KBM-7 (cell line): ENCODE measurements around the gene AEBP1.

Experiments used
- DNase-seq: peaks from one replicate; pipeline ENCODE4 v3.0.0-alpha.2; 2015
- in situ Hi-C: fragments of 300-500 bp; cut with MboI; formaldehyde crosslinking; loops from 2 replicates; pipeline ENCODE4 v1.14.3; 2020; ENCODE audit warnings: low sequenced_read_pairs, low pct_unique_long_range_greater_than_20kb, mixed read lengths

AEBP1 gene

GRCh38 chr7:44149571-44150465 lies 45.7 kb downstream of the AEBP1 start:
- DNase-seq: no peak

GRCh38 chr7:44150466-44150832 lies 46.3 kb downstream of the AEBP1 start:
- in situ Hi-C loops: no loop called here

More at GRCh38 chr7:44149571-44150465, 45.7 kb downstream of the AEBP1 start:
- in situ Hi-C loops: no loop called here

GRCh38 chr7:44150966-44151941 lies 47.1 kb downstream of the AEBP1 start:
- no peak for DNase-seq
- in situ Hi-C loops: no loop called here

More at GRCh38 chr7:44150466-44150832, 46.3 kb downstream of the AEBP1 start:
- DNase-seq: no peak

GRCh38 chr7:44151956-44152355 lies 47.8 kb downstream of the AEBP1 start:
- DNase-seq: no peak
- in situ Hi-C loops: no loop called here

GRCh38 chr7:44152971-44153947 lies 49.1 kb downstream of the AEBP1 start:
- in situ Hi-C loops: no loop called here
- DNase-seq: no peak

- no peak for DNase-seq
Observed at GRCh38 chr7:44153948-44154335, 49.8 kb downstream of the AEBP1 start.

GRCh38 chr7:44154703-44155102 lies 50.6 kb downstream of the AEBP1 start:
- DNase-seq: no peak
- in situ Hi-C loops: no loop called here

More at GRCh38 chr7:44153948-44154335, 49.8 kb downstream of the AEBP1 start:
- in situ Hi-C loops: no loop called here

GRCh38 chr7:44155191-44156185 lies 51.3 kb downstream of the AEBP1 start:
- no peak for DNase-seq
- in situ Hi-C loops: no loop called here

- DNase-seq: no peak
- in situ Hi-C loops: no loop called here
Observed at GRCh38 chr7:44156453-44157010, 52.4 kb downstream of the AEBP1 start.

GRCh38 chr7:44157116-44158080 lies 53.3 kb downstream of the AEBP1 start:
- no peak for DNase-seq
- in situ Hi-C loops: no loop called here

- no peak for DNase-seq
- in situ Hi-C loops: no loop called here
Observed at GRCh38 chr7:44158096-44158872, 54.1 kb downstream of the AEBP1 start.

GRCh38 chr7:44158873-44159631 lies 54.9 kb downstream of the AEBP1 start:
- no peak for DNase-seq
- in situ Hi-C loops: no loop called here

GRCh38 chr7:44159824-44160630 lies 55.9 kb downstream of the AEBP1 start:
- in situ Hi-C loops: no loop called here
- no peak for DNase-seq

- in situ Hi-C loops: no loop called here
- no peak for DNase-seq
Observed at GRCh38 chr7:44161371-44161770, 57.2 kb downstream of the AEBP1 start.
